ENCODE data around the gene DMPK. TPM values are rescaled to one million over a fixed set of nuclear protein-coding genes. Genes with fewer than 3 reads are reported as not detected.
A peak's percentile ranks its signal among the peaks of the same experiment; 100 is the strongest.
"Not testable (repeated sequence)": the region's sequence is repeated elsewhere in the genome, so short reads cannot be mapped to it uniquely, and the experiment has no call there.

DMPK gene
- total RNA-seq, 1 donor: 46.5 TPM

GRCh38 chr19:45758921-45759320, 23.4 kb downstream of the DMPK start:
- H3K4me3 ChIP-seq (ENCODE audit: low read depth, low read length): no peak overlapping the region
- no peak for DNase-seq (ENCODE audit: low read depth)
- TF ChIP-seq, protein P1, sequence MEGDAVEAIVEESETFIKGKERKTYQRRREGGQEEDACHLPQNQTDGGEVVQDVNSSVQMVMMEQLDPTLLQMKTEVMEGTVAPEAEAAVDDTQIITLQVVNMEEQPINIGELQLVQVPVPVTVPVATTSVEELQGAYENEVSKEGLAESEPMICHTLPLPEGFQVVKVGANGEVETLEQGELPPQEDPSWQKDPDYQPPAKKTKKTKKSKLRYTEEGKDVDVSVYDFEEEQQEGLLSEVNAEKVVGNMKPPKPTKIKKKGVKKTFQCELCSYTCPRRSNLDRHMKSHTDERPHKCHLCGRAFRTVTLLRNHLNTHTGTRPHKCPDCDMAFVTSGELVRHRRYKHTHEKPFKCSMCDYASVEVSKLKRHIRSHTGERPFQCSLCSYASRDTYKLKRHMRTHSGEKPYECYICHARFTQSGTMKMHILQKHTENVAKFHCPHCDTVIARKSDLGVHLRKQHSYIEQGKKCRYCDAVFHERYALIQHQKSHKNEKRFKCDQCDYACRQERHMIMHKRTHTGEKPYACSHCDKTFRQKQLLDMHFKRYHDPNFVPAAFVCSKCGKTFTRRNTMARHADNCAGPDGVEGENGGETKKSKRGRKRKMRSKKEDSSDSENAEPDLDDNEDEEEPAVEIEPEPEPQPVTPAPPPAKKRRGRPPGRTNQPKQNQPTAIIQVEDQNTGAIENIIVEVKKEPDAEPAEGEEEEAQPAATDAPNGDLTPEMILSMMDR (IDR thresholded peaks at IDR 0.05; ENCODE audit: insufficient read depth, low read length): no peak

DNA sequence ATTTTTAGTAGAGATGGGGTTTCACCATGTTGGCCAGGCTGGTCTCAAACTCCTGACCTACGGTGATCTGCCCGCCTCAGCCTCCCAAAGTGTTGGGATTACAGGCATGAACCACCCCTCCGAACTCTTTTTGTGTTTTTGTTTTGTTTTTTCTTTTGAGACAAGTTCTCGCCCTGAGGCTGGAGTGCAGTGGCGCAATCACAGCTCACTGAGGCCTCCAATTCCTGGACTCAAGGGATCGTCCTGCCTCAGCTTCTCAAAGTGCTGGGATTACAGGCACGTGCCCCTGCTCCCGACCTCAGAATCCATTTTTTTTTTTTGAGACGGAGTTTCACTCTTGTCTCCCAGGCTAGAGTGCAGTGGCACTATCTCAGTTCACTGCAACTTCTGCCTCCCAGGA, 24.6 kb downstream of the DMPK start:
- H3K4me3 ChIP-seq (ENCODE audit: low read depth, low read length): no peak overlapping the region
- no peak for DNase-seq (ENCODE audit: low read depth)
- TF ChIP-seq, protein P1 (IDR thresholded peaks at IDR 0.05; ENCODE audit: insufficient read depth, low read length): no peak

DNA sequence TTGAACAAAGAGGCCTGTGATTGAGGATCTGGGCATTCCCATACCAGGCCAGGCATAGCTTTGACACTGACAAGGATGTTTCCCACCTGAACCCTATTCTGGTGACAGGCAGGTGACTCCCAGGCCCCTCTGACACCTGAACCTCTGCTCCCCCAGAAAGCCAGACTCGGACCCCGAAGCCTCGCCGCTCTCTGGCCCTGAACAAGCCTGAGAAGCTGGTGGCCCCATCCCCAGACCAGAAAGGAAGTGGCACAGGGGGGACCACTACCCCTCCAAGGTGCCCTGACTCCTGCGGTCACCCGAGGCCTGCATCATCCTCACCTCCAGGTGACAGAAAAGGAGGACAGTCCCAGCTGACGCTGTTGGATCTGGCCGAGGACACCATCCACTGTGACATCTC, 28.0 kb downstream of the DMPK start:
- TF ChIP-seq, protein P1 (IDR thresholded peaks at IDR 0.05; ENCODE audit: insufficient read depth, low read length): no peak
- no peak overlapping the region for H3K4me3 ChIP-seq (ENCODE audit: low read depth, low read length)
- no peak for DNase-seq (ENCODE audit: low read depth)

DNA sequence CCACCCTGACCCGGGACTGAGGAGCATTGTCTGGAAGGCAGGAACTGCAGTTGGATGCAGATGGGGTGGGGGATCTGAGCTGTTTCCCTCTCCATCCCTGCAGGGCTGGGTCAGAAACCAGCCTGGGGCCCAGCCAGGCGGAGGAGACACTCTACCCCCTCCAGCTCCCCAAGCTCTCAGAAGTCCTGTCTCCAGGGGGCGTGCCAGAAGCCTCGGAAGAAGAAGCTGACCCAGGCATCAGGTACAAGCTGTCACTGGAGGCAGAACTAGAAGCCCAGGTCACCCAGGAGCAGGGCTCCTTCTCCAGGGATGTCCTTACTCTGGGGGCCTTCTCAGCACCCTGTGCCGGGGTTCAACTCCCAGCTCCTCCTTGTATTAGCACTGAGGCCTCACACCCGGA, 28.7 kb downstream of the DMPK start:
- DNase-seq (ENCODE audit: low read depth): no peak
- TF ChIP-seq, protein P1 (IDR thresholded peaks at IDR 0.05; ENCODE audit: insufficient read depth, low read length): peak; percentile 3
- H3K4me3 ChIP-seq (ENCODE audit: low read depth, low read length): no peak overlapping the region

GRCh38 chr19:45752639-45753038, 29.7 kb downstream of the DMPK start:
- no peak for DNase-seq (ENCODE audit: low read depth)
- TF ChIP-seq, protein P1 (IDR thresholded peaks at IDR 0.05; ENCODE audit: insufficient read depth, low read length): no peak
- no peak overlapping the region for H3K4me3 ChIP-seq (ENCODE audit: low read depth, low read length)

- not testable (repeated sequence) for DNase-seq (ENCODE audit: low read depth); H3K4me3 ChIP-seq (ENCODE audit: low read depth, low read length)
Observed at GRCh38 chr19:45751483-45751882, 30.8 kb downstream of the DMPK start.

- no peak overlapping the region for H3K4me3 ChIP-seq (ENCODE audit: low read depth, low read length)
- TF ChIP-seq, protein P1 (IDR thresholded peaks at IDR 0.05; ENCODE audit: insufficient read depth, low read length): no peak
- DNase-seq (ENCODE audit: low read depth): no peak
Observed at GRCh38 chr19:45747513-45747912, 34.8 kb downstream of the DMPK start.
